Measurements from ENCODE around the gene PCDH19. TPM values are rescaled to one million over a fixed set of nuclear protein-coding genes. Genes with fewer than 3 reads are reported as not detected.

Gene PCDH19
- total and polyA plus RNA-seq, 2 experiments from 2014 or later: 1.8 to 3.6 TPM

GRCh38 chrX:100264200-100264599 lies 145.9 kb downstream of the PCDH19 start:
- WGBS (ENCODE audit: low lambda C conversion rate, missing lambda C conversion rate): 38% methylated on average over 2 of the region's 2 CpGs
- H3K36me3 ChIP-seq (replicated peaks; ENCODE audit: insufficient read depth, low read depth): no peaks in the 10 kb centered on the region
- no peaks in the 10 kb centered on the region for H3K27me3 ChIP-seq
- no peaks in the 10 kb centered on the region for H4K20me1 ChIP-seq (ENCODE audit: insufficient read depth, poor library complexity, severe bottlenecking)
- H3K79me2 ChIP-seq: no peaks in the 10 kb centered on the region
- DNase-seq (ENCODE audit: low spot score): no peak
- H3K4me3 ChIP-seq: no peak overlapping the region
- H3K27ac ChIP-seq: no peak overlapping the region
- H3K9me3 ChIP-seq (ENCODE audit: low read depth): no peaks in the 10 kb centered on the region
- no peaks in the 10 kb centered on the region for H3K9me2 ChIP-seq (replicated peaks; ENCODE audit: insufficient read depth)
- no peak overlapping the region for H2AFZ ChIP-seq
- H3K4me2 ChIP-seq: no peak overlapping the region
- H3K4me1 ChIP-seq (ENCODE audit: insufficient read depth): no peaks in the 10 kb centered on the region
- no peak for TF ChIP-seq EZH2phosphoT487 (IDR thresholded peaks at IDR 0.05; ENCODE audit: low read depth, severe bottlenecking, unreplicated experiment)
- TF ChIP-seq CTCF (IDR thresholded peaks at IDR 0.05; ENCODE audit: poor library complexity): no peak
- TF ChIP-seq EZH2 (IDR thresholded peaks at IDR 0.05; ENCODE audit: borderline replicate concordance): no peak

GRCh38 chrX:100263650-100264049 lies 146.4 kb downstream of the PCDH19 start:
- Histone ChIP-seq H3K9me3 (ENCODE audit: low read depth) (no peaks in the 10 kb centered on the region), H3K36me3 (replicated peaks; ENCODE audit: insufficient read depth, low read depth) (no peaks in the 10 kb centered on the region), H3K79me2 (no peaks in the 10 kb centered on the region), H3K4me3 (no peak overlapping the region), H3K27ac (no peak overlapping the region), H3K9me2 (replicated peaks; ENCODE audit: insufficient read depth) (no peaks in the 10 kb centered on the region), H3K4me2 (no peak overlapping the region), H3K4me1 (ENCODE audit: insufficient read depth) (no peaks in the 10 kb centered on the region), H3K27me3 (no peaks in the 10 kb centered on the region), H2AFZ (no peak overlapping the region), H4K20me1 (ENCODE audit: insufficient read depth, poor library complexity, severe bottlenecking) (no peaks in the 10 kb centered on the region)
- TF ChIP-seq EZH2 (IDR thresholded peaks at IDR 0.05; ENCODE audit: borderline replicate concordance) (no peak), CTCF (IDR thresholded peaks at IDR 0.05; ENCODE audit: poor library complexity) (no peak), EZH2phosphoT487 (IDR thresholded peaks at IDR 0.05; ENCODE audit: low read depth, severe bottlenecking, unreplicated experiment) (no peak)
- 57% methylated on average over 3 of the region's 3 CpGs for WGBS (ENCODE audit: low lambda C conversion rate, missing lambda C conversion rate)
- no peak for DNase-seq (ENCODE audit: low spot score)

- DNase-seq (ENCODE audit: low spot score): no peak
- H4K20me1 ChIP-seq (ENCODE audit: insufficient read depth, poor library complexity, severe bottlenecking): no peaks in the 10 kb centered on the region
- peak overlapping the region; percentile 37 for H3K27ac ChIP-seq
- H3K36me3 ChIP-seq (replicated peaks; ENCODE audit: insufficient read depth, low read depth): no peaks in the 10 kb centered on the region
- TF ChIP-seq CTCF (IDR thresholded peaks at IDR 0.05; ENCODE audit: poor library complexity): no peak
- no peak for TF ChIP-seq EZH2phosphoT487 (IDR thresholded peaks at IDR 0.05; ENCODE audit: low read depth, severe bottlenecking, unreplicated experiment)
- TF ChIP-seq EZH2 (IDR thresholded peaks at IDR 0.05; ENCODE audit: borderline replicate concordance): no peak
- no peak overlapping the region for H3K4me3 ChIP-seq
- no peak overlapping the region for H3K4me2 ChIP-seq
- no peaks in the 10 kb centered on the region for H3K27me3 ChIP-seq
- H2AFZ ChIP-seq: no peak overlapping the region
- 54% methylated on average over 4 of the region's 4 CpGs for WGBS (ENCODE audit: low lambda C conversion rate, missing lambda C conversion rate)
- H3K9me2 ChIP-seq (replicated peaks; ENCODE audit: insufficient read depth): no peaks in the 10 kb centered on the region
- no peaks in the 10 kb centered on the region for H3K79me2 ChIP-seq
- no peaks in the 10 kb centered on the region for H3K4me1 ChIP-seq (ENCODE audit: insufficient read depth)
- H3K9me3 ChIP-seq (ENCODE audit: low read depth): no peaks in the 10 kb centered on the region
Observed at GRCh38 chrX:100248885-100249493, 161.1 kb downstream of the PCDH19 start.
